ENCODE measurements around the gene SLC35F3. TPM values are rescaled to one million over a fixed set of nuclear protein-coding genes. Genes with fewer than 3 reads are reported as not detected.
"Not testable (repeated sequence)": the region's sequence is repeated elsewhere in the genome, so short reads cannot be mapped to it uniquely, and the experiment has no call there.

The SLC35F3 gene
- total RNA-seq, 1 experiment from 2014 or later: 19.1 TPM

DNA sequence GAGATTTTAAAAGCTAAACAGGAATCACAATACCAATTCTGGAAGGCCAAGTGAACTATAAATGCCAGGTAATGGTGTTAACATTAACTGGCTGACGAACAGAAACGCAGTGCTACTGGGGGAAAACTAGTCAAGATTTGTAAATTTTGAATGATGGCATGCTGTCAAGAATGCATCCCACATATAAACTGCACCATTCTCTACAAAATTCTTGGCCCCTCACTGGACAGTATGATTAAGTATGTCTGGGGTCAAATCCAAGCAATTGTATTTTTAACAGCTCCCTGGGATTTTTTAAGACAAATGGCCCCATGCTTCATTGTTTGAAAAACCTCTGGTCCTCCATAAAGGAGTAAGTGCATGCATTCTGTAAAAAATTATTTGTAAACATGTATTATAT, 395.6 kb downstream of the SLC35F3 start:
- in situ Hi-C loops (cut with HindIII; ENCODE audit: low pct_unique_long_range_greater_than_20kb, low sequenced_read_pairs) (no loop called here), intact Hi-C loops (cut with micrococcal nuclease; ENCODE audit: unreplicated experiment) (no loop called here)
- no TSS peak for BruUV-seq (replicated peaks)
- Histone ChIP-seq H3K27me3 (ENCODE audit: control insufficient read depth, insufficient read depth, low read length) (no peaks in the 10 kb centered on the region), H3K4me1 (ENCODE audit: control insufficient read depth, insufficient read depth, low read length) (no peaks in the 10 kb centered on the region), H3K36me3 (ENCODE audit: control insufficient read depth, insufficient read depth, low read length) (no peaks in the 10 kb centered on the region), H3K4me3 (ENCODE audit: low read depth in 2 of 2, low read length in 2 of 2) (no peak overlapping the region), H3K9me3 (ENCODE audit: control insufficient read depth, insufficient read depth, low read depth, low read length) (no peaks in the 10 kb centered on the region), H3K27ac (ENCODE audit: low read length) (no peak overlapping the region)
- no peak for TF ChIP-seq TCF7L2 (IDR thresholded peaks at IDR 0.05; ENCODE audit: low read depth, low read length)
- TF ChIP-seq REST (IDR thresholded peaks at IDR 0.05; ENCODE audit: insufficient read depth in 1 of 2, low read depth in 2 of 2, low read length in 1 of 2): no peak
- TF ChIP-seq, protein P1, sequence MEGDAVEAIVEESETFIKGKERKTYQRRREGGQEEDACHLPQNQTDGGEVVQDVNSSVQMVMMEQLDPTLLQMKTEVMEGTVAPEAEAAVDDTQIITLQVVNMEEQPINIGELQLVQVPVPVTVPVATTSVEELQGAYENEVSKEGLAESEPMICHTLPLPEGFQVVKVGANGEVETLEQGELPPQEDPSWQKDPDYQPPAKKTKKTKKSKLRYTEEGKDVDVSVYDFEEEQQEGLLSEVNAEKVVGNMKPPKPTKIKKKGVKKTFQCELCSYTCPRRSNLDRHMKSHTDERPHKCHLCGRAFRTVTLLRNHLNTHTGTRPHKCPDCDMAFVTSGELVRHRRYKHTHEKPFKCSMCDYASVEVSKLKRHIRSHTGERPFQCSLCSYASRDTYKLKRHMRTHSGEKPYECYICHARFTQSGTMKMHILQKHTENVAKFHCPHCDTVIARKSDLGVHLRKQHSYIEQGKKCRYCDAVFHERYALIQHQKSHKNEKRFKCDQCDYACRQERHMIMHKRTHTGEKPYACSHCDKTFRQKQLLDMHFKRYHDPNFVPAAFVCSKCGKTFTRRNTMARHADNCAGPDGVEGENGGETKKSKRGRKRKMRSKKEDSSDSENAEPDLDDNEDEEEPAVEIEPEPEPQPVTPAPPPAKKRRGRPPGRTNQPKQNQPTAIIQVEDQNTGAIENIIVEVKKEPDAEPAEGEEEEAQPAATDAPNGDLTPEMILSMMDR (IDR thresholded peaks at IDR 0.05): no peak
- no peak for TF ChIP-seq SIN3A (IDR thresholded peaks at IDR 0.05; ENCODE audit: borderline replicate concordance, insufficient read depth, low read depth, low read length)
- no peak for TF ChIP-seq POLR2AphosphoS5 (IDR thresholded peaks at IDR 0.05; ENCODE audit: low read depth, low read length)
- ChIA-PET CTCF (no interaction called here), POLR2A (no interaction called here)
- DNase-seq (ENCODE audit: low read depth, low spot score) (no peak), ATAC-seq (no peak)

GRCh38 chr1:234301663-234302062, 397.2 kb downstream of the SLC35F3 start:
- POLR2A ChIA-PET; H3K4me3 ChIP-seq (ENCODE audit: low read depth in 2 of 2, low read length in 2 of 2); ATAC-seq; DNase-seq (ENCODE audit: low read depth, low spot score); H3K9me3 ChIP-seq (ENCODE audit: control insufficient read depth, insufficient read depth, low read depth, low read length); H3K36me3 ChIP-seq (ENCODE audit: control insufficient read depth, insufficient read depth, low read length); CTCF ChIA-PET; BruUV-seq (replicated peaks); H3K27ac ChIP-seq (ENCODE audit: low read length); in situ Hi-C loops (cut with HindIII; ENCODE audit: low pct_unique_long_range_greater_than_20kb, low sequenced_read_pairs); H3K27me3 ChIP-seq (ENCODE audit: control insufficient read depth, insufficient read depth, low read length); H3K4me1 ChIP-seq (ENCODE audit: control insufficient read depth, insufficient read depth, low read length); intact Hi-C loops (cut with micrococcal nuclease; ENCODE audit: unreplicated experiment): not testable (repeated sequence)

- H3K27ac ChIP-seq (ENCODE audit: low read length): no peak overlapping the region
- H3K27me3 ChIP-seq (ENCODE audit: control insufficient read depth, insufficient read depth, low read length): no peaks in the 10 kb centered on the region
- no TSS peak for BruUV-seq (replicated peaks)
- no peaks in the 10 kb centered on the region for H3K36me3 ChIP-seq (ENCODE audit: control insufficient read depth, insufficient read depth, low read length)
- ATAC-seq: no peak
- TF ChIP-seq TCF7L2 (IDR thresholded peaks at IDR 0.05; ENCODE audit: low read depth, low read length) (no peak), REST (IDR thresholded peaks at IDR 0.05; ENCODE audit: insufficient read depth in 1 of 2, low read depth in 2 of 2, low read length in 1 of 2) (no peak), SIN3A (IDR thresholded peaks at IDR 0.05; ENCODE audit: borderline replicate concordance, insufficient read depth, low read depth, low read length) (no peak), POLR2AphosphoS5 (IDR thresholded peaks at IDR 0.05; ENCODE audit: low read depth, low read length) (no peak)
- TF ChIP-seq, protein P1 (IDR thresholded peaks at IDR 0.05): no peak
- ChIA-PET CTCF (no interaction called here), POLR2A (no interaction called here)
- H3K9me3 ChIP-seq (ENCODE audit: control insufficient read depth, insufficient read depth, low read depth, low read length): no peaks in the 10 kb centered on the region
- in situ Hi-C loops (cut with HindIII; ENCODE audit: low pct_unique_long_range_greater_than_20kb, low sequenced_read_pairs) (no loop called here), intact Hi-C loops (cut with micrococcal nuclease; ENCODE audit: unreplicated experiment) (no loop called here)
- no peaks in the 10 kb centered on the region for H3K4me1 ChIP-seq (ENCODE audit: control insufficient read depth, insufficient read depth, low read length)
- H3K4me3 ChIP-seq (ENCODE audit: low read depth in 2 of 2, low read length in 2 of 2): no peak overlapping the region
- DNase-seq (ENCODE audit: low read depth, low spot score): no peak
These were observed 398.0 kb downstream of the SLC35F3 start for GRCh38 chr1:234302354-234302962.
